GM18526 (cell line): ENCODE results near the gene DGKI.

ENCODE experiments used
- POLR2A ChIP-seq: IDR thresholded peaks from 3 replicates; pipeline ENCODE4 v1.6.1; 2011; ENCODE audit not compliant: insufficient read length; ENCODE audit errors: extremely low read depth

The DGKI gene

DNA sequence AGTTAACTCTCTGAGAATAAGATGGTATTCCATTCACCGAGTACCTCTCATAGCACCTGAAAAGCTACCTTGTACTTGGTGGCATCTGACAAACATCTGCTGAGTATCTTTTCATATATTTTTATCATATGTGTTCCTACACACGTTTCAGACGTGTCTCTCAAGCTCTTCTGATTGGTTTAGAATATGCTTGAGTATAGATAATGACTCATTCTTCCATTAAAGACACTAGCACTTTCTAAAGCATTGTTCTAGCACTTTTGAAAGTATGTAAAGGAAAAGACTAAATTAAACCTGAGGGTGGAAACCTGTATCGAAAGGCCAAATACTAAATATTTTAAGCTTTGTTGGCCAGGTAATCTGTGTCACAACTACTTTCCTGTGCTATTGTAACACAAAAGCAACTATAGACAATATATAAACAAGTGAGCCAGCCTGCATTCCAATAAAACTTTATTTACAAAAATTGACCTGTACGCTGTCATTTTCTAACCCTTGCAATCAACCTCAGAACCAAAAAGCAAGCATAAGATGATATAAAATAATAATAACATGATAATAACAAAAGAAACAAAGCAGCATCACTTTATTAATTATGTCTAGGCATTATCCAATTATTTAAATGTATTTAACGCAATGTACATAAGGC, 95.3 kb downstream of the DGKI start:
- no peak for TF ChIP-seq POLR2A

DNA sequence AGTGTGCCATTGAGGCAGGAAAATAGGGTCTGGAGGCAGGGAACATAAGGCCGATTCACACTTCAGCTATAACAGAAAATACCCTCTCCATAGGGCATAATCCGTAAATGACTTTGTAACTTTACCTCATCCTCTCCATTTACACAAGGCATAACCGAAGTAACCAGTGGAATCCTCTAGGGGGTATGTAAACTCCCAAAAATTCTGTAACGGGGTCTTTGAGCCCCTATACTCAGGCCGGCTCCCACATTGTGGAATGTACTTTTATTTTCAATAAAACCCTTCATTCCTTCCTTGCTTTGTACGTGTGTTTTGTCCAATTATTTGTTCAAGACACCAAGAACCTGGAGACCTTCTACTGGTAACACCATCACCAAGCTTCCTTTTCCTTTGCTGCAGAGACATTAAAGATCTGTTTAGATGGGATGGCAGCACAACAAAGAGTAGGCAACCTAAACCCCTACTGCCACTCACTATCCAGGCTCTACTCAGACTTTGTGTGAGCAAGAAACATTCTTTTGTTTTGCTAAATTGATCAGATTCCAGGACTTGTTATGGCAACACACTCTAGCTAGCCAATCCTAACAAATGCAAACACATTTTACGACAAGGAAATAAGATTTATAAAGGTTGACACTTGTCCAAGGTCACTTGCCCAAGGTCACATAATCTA, 99.3 kb downstream of the DGKI start:
- no peak for TF ChIP-seq POLR2A

DNA sequence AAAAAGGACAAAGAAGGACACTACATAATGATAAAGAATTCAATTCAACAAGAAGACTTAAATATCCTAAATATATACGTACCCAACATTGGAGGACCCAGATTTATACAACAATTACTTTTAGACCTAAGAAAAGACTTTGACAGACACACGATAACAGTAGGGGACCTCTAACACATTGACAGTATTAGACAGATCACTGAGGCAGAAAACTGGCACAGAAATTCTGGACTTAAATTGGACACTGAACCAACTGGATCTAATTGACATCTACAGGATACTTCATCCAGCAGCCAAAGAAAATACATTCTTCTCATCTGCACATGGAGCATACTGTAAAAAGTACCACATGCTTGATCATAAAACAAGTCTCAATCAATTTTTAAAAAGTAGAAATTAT, 103.8 kb downstream of the DGKI start:
- no peak for TF ChIP-seq POLR2A

DNA sequence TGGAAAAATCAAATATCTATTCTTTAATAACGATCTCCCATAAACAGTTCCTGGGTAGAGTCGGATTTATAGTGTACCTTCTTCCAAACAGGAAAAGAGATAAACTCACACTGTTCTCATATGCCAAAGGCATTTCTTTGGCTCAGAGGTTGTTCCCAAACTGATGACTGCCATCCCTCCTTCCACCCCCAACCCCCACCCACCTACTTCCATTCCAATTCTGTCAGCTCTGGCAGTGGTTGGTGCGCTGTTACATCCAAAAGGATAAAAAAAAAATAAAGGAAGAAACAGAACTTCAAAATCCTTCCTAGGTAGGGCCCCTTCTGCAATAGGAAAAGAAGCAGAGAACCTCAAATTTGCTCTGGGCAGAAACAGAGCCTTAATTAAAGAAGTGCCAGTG, 104.7 kb downstream of the DGKI start:
- TF ChIP-seq POLR2A, result no peak

DNA sequence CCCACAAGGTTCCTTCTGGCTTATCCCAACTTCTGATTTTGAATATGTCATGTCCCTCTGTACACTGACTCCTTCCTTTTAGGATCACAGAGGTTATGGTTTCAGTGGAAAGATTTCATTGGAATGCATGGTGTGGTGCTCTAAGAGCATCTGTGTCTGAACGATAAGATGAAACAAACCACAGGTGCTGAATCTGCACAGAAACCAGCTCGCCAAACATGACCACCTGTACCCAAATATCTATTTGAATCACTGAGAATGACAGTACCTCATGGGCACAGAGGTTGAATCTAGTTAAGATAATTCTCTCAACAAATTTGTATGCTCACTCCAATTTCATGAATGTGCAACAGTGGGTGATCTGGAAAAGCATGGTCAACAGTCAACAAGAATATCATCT, 105.3 kb downstream of the DGKI start:
- no peak for TF ChIP-seq POLR2A

DNA sequence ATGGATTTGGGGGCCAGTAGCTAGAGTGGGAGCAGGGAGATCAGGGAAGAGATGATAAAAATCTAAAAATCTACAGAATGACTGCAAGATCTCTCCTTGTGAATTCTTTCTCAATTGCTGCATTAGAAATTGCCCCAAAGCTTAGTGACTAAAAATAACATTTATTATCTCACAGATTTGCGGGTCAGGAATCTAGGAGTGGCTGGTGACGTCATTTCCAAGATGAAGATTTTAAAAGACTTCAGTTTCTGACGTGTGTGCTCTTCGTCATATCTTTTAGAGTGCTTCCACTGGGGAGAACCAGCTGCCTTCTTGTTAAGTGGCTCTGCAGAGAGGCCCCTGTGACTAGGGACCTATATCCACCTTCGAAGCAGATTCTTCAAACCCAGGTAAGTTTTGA, 112.6 kb downstream of the DGKI start:
- no peak for TF ChIP-seq POLR2A

DNA sequence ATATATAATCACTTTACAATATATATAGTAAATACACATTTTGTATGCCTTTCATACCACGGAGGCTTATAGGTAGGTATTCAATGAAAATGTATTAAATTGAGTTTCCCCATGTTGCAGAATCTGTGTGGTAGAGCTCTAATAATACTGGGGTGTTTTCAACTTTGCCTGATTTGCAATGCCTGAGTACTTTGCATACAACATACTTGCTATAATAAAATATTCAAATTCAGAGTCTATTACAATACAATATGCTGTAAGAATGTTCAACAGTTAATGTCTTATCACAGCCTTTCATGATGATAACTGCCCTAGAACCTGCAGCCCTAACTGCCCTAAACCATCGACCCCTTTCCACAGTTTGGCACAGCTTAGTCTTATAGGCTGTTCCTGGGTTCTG, 114.6 kb downstream of the DGKI start:
- no peak for TF ChIP-seq POLR2A

DNA sequence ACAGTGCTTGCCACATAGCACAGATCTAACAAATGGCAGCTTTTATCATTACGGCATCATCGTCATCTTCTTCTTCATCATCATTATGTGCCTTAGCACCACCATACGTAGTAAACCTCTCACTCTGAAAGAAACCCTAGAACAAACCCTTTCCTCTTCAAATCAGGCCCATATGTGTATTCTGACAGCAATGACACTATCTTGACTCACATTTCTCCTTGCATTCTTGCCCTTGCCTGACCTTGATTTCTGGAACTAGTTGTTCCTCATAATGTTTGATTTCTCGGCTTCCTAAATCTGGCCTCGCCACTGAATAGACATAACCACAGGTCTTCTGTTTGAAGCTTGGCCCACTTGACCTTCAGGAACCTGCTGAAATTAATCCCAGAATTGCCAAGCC, 115.3 kb downstream of the DGKI start:
- no peak for TF ChIP-seq POLR2A

DNA sequence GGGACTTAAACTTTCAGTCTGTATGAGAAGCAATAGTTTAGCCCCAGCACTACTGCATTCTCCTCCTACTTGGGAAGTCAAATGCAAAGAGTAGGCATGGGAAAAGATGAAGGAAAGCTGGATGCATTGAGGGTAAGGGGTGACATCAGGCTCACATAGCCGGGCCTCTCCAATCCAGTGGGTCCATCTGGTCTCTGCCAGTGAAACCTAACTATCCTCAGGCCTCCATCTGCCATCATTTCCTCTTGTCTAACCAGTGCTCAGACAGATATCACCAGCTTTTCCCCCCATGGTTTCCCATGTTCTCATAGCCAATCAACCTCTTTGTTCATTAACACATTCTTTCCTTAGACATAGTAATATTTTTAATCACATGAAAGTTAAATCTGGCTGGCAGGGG, 118.3 kb downstream of the DGKI start:
- TF ChIP-seq POLR2A, result no peak

DNA sequence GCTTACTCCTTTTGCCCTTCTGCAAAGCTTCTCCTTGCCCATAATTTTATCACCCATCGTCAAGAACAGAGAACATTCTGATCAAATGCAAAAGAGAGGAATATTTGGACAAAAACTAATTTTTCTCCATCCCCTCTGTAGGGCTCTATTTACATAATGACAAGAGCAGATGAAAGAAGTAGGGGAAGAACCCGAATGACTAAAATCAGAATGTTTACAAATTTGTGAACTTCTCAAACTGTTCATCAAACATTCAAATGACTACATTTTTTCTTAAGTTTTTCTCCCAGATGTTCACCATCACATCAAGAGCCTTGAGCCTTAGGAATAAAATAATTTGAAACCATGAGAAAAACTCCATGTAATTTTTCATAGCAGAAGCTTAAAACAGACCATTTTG, 119.4 kb downstream of the DGKI start:
- no peak for TF ChIP-seq POLR2A

DNA sequence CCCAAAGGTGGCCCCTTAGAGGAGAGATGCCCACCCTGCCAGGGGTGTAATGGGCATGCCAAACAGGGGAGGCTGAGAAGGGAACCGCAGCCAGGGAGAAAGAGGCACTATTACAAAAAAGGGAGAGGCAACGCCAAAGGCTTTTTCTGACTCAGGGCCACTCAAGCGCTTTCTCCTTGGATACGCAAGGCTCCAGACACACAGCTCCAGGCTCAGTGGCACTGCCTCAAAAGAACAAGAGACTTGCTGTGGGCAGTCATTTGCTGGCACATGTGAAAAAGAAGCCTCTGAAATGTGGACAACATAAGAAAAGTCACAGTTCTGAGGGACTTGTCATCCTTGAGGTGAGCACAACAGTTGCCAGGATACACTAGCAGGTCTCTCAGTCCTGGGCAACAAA, 128.4 kb downstream of the DGKI start:
- no peak for TF ChIP-seq POLR2A

DNA sequence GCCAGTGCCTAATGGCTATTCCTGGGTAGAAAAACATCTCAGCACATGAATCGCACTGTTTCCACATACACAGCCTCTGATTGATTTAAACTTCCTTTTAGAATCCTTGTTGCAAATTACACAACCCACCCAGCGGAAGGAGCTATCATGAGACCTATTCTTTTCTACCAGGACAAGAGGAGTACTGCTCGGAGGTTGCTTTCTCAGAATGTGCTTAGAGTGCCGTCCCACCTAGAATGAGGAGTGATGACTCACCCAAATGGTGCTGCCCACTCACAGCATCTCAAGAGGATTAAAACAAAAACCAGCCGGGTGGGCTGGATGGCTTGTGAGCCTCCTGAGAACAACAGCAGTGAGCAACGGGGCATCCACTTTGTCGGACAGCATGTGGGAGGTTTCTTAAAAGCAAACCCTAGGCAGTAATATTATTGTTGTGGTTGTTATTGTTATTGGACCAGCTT, 128.9 kb downstream of the DGKI start:
- no peak for TF ChIP-seq POLR2A

DNA sequence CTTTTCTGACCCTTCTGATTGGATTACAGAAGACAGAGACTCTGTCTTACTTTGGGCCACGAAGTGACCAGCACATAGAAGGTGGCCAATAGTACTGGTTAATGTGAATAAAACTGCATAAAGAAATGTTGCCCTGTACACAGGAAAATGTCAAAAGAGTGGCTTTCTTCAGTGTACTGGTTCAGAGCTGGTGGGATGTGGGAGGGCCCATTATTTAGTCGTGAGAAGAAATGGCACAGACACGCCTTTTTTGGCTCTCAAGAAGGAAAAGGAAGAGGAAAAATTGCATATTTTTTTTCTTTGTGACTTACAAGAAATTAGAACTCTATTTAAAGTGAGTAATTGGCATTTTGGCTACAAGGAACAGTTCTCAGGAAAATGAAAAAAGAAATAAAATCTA, 129.7 kb downstream of the DGKI start:
- no peak for TF ChIP-seq POLR2A

DNA sequence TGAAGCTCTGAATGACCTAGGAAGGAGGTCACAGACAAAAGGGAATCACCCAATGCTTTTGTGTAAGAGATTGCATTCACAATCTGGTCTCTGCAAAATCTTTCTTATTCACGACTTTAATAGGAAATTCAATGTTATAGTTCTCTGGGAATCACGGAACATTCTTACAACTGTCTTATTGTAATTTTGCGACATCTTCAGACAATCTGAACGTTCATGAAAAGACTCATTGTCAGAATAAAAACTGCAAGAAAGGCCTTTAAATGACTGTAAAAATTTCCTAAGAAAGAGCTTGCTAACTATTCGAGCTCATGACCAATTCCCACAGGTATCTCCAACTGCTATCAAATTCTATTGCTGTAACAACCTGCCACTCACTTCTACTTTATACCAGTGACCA, 130.7 kb downstream of the DGKI start:
- TF ChIP-seq POLR2A, result no peak

DNA sequence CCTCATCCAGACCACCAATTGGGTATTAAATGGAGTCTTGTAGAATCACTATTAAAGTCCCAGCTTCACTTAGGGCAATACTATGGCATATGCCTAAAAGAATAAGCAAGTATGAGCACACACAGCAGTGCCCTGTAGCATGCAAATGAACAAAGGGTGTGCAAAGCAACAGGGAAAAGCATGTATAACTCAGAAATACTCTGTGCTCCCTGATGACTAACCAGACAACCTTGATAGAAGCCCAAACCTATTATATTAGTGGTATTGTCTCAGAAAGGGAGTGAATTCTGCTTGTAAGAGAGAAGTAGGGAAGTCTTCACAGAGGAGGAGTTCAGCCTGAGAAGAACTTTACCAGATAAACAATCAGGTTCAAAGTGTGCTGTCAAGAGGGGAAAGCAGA, 131.2 kb downstream of the DGKI start:
- no peak for TF ChIP-seq POLR2A

DNA sequence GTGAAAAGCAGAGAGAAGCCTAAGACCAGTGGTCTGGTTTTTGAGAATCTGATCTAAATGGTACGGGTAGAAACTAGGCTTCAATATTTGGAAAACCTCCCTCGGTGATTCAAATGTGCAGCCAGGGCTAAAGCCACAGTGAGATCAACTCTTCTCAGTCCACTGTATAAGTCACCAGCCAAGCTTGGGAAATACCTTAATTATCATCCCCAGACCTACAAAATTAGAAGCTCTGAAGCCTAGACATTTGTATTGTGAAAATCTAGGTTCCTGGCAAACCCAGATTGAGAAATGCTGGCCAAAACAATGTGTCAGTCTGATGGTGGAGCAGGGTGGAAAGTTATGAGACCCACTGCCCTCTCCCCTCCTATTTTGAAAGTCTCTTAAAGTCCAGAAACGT, 131.7 kb downstream of the DGKI start:
- no peak for TF ChIP-seq POLR2A

DNA sequence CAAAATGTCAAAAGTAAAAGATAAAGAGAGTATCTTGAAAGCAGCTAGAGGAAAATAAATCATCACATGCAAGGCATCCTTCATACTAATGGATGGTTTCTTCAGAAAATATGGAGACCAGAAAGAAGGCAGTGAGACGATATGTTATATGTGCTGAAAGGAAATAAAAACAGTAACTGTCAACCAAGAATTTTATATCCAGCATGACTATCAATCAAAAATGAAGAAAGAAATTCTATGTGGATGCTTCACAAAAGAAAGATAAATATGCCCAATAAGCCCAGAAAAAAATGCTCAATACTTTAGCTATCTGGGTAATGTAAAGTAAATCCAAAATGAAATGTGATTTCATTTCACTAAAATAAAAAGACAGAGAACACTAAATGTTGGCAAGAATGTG, 142.1 kb downstream of the DGKI start:
- TF ChIP-seq POLR2A, result no peak
